GM21515 (cell line): ENCODE results near the gene TNFAIP8.
"Not testable (repeated sequence)": the region's sequence is repeated elsewhere in the genome, so short reads cannot be mapped to it uniquely, and the experiment has no call there.

Experiments
- ATAC-seq: cut with Tn5 transposase; IDR thresholded peaks from one replicate; pipeline ENCODE4 v1.9.1; 2021; ENCODE audit not compliant: unreplicated experiment

The TNFAIP8 gene

DNA sequence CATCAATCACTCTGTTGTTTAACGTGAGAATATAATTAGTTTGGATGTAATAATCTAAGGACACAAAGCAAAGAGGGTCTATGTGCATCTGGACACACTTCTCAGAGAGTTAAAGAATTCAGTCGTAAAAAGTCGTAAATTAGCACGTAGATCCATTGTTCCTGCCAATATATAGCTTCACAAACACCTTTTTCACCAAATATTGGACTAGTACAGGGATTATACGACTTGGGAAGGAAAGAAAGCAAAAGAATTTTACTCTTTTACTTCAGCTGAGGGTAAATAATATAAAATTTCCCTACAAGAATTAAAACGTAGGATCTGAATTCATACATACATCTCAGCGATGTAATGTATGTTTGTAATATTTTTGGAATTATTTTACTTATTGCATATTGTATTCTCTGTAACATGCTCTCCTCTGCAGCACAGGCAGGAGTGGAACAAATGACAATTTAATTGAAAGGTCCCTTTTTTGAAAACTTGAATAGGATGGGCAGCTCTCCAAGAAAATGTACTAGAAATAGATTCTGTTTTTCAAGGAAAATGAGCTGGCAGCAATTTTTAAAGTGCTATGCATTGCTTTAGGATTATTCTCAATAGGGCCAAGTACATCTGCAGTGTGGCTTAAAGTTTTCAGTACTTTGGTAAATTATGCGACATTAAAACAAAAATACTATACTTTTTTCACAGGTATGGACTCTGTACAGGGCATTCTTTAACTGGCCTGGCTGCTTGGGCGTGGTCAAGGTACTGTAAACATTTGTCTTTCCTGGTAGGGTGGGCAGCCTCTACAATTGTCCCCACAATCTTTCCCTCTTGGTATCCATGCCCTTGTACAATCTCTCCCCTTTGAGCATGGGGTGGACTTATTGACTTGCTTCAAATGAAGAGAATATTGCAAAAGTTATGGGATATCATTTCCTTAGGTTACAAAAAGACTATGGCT is 56.7 kb downstream of the TNFAIP8 start:
- no peak for ATAC-seq

DNA sequence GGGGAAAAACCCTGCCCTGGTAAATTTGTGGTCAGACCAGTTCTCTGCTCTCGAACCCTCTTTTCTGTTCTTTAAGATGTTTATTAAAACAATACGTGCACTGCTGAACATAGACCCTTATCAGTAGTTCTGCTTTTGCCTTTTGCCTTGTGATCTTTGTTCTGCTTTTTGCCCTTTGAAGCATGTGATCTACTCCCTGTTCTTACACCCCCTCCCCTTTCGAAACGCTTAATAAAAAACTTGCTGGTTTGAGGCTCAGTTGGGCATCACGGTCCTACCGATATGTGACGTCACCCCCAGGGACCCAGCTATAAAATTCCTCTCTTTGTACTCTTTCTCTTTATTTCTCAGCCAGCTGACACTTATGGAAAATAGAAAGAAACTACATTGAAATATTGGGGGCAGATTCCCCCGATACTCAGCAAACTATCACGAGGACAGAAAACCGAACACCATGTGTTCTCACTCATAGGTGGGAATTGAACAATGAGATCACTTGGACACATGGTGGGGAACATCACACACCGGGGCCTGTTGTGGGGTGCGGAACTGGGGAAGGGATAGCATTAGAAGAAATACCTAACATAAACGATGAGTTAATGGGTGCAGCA is 58.4 kb downstream of the TNFAIP8 start:
- not testable (repeated sequence) for ATAC-seq

DNA sequence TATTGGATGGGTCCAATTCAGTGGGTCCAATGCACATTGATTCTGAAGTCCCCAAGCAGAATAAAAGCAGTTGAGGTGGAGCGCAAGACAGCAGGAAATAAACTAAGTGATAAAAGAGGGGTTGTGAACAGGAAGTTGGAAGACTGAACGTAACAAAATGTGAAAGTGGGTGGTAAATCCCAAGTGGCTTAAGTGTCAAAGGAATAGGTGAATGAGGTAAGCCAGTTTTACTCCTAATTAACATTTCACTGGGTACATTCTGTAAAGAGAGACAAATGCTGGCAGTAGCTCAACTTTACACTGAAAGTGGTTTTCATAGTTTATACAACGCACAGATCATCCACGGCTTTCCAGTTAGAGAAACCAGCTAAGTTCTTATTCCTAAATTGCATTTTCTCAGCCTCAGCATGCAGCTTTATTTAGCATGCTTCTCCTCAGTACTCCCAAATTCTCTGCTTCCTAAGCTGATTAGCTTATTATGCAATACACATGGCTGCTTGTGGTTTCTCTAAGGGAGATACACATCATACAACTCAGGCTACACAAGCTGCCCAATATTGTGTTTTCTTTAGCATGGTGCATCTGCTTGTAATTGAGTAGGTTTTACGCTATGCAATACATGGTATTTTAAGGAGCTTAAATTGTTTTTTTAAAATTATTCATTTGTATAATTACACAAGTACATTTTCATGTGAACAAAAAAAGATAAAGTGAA is 62.2 kb downstream of the TNFAIP8 start:
- ATAC-seq = no peak

DNA sequence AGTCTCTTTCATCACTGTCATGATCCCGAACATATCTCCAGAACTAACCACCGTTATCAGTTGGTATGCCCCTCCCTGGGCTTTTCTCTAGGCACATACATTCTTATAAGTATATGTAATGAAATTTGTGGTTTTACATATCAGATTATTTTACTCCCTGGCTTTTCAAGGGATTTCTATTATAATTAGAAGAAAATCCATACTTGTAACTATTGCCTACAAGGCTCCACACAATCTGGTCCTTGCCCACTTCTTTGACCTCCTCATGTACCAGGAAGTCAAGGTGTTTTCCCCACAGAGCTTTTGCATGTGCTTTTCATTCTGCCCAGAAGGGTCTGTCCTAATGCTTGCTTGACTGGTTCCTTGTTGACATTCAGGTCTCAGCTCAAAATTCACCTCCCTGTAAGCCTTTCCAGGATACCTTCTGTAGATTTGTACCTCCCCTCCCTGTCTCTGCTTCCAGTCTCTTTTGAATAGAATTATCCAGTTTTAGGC is 62.8 kb downstream of the TNFAIP8 start:
- ATAC-seq = no peak

DNA sequence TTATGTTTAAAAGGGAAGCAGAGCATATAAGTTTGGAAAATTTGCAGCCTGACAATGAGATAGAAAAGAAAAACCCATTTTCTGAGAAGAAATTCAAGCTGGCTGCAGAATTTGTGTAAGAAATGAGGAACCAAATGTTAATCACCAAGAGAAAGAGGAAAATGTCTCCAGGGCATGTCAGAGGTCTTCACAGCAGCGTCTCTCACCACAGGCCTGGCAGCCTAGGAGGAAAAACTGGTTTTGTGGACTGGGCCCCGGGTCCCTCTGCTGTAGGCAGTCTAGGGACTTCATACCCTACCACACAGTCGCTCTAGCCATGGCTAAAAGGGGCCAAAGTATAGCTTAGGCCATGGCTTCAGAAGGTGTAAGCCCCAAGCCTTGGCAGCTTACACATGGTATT is 64.3 kb downstream of the TNFAIP8 start:
- no peak for ATAC-seq

DNA sequence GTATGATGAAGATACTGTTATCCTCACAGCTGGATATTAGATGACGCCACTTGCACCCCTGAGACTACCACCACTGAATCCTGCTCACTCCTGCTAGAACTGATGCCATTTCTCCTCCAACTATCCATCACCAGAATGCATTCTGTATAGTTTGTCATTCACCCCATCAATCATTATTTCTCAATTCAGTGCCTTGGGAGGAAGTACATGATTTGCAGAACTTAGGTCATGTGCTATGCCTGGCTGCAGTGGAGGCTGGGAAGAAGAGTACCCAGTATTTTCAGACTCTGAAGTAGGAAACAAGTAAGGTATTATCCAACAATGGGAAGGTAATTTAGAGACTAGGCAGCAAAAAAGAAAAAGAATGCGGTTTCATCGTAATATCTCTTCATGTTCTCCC is 70.2 kb downstream of the TNFAIP8 start:
- no peak for ATAC-seq

DNA sequence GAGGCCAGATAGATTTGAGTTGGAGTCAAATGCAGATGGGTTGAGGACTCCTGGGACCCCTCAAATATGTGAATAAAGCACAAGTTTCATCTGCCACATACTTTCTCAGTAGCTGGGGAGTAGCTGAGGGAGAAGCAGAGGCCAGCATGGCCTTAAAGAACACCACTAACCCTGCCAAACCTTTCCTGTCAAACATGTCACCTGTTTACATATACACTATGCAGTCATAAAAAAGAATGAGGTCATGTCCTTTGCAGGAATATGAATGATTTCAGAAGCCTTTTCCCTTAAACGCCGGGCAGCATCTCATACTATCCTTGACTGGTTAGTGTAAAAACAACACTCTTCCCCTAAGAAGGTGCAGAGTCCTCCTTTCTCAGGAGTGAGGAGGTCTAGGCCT is 71.2 kb downstream of the TNFAIP8 start:
- no peak for ATAC-seq

GRCh38 chr5:119427596-119427995 is 71.8 kb downstream of the TNFAIP8 start:
- not testable (repeated sequence) for ATAC-seq

DNA sequence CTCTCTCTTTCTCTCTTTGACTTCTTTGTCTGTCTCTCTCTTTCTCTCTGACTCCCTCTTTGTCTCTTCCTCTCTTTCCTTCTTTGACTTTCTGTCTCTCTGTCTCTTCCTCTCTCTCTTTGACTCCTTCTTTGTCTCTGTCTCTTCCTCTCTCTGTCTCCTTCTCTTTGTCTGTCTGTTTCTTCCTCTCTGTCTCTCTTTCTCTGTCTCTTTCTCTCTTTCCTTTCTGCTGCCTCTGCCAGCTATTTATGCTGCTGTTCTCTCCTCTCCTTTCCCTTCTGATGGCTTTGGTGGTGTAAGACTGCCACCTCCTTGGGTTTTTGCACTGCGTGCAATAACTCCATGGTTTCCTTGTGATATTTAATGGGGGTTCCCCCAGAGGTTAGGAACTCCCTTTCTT is 72.3 kb downstream of the TNFAIP8 start:
- not testable (repeated sequence) for ATAC-seq

GRCh38 chr5:119428574-119428973 is 72.8 kb downstream of the TNFAIP8 start:
- ATAC-seq = not testable (repeated sequence)

GRCh38 chr5:119432674-119433237 is 76.9 kb downstream of the TNFAIP8 start:
- not testable (repeated sequence) for ATAC-seq

DNA sequence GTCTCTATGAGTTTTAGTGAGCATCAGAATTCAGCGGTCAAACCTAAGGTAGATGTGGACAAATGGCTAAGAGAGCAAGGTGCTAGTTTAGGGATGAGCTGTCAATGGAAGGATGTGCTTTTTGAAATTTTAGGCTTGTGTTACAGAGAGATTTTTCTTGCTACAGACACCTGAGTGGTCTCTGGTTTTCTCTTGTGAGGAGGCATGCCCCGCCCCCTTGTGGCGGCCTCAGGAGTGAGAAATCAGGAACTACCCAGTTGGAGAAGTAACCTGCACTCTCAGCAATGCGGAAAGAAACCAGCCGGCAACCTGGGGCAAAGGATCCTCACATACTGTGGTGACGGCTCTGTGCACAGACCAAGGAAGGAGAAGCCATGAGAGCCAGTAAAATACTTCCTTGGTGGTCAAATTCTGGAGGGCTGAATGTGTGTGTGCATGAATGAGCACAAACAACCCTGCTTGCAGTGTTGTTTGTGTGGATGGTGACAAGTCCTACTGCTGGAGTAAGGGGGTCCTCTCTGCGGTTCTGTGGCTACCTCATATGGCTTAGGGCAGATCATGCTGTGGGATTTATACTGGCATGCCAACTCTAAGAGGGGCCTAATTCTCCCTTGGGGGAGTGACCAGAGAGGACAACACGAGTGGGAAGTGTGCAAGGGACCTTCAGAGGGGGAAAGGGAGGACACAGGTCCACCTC is 79.8 kb downstream of the TNFAIP8 start:
- peak; percentile 97 for ATAC-seq

DNA sequence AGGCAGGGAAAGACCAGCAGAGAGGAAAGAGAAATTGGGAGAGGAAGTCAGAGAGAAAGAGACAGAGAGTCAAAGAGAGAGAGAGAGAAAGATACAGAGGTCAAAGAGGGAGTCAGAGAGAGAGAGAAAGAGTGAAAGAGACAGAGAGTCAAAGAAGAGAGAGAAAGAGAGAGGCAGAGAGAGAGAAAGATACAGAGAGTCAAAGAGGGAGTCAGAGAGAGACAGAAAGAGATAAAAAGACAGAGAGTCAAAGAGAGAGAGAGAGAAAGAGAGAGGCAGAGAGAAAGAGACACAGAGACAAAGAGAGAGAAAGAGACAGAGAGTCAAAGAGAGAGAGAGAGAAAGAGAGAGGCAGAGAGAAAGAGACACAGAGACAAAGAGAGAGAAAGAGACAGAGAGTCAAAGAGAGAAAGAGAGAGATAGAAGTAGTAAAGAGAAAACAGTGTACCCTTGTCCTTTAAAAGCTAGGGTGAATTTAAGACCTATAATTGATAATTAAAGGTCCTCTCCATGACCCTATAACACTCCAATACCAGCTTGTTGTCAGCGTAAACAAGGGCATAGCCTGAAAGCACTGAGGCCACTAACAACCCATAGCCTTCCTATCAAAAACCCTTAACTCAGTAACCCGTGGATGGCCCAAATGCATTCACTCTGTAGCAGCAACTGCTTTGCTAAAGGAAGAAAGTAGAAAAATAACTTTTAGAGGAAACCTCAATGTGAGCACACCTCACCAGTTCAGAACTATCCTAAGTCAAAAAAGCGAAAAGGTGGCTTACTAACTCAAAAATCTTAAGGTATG is 82.2 kb downstream of the TNFAIP8 start:
- ATAC-seq = not testable (repeated sequence)

GRCh38 chr5:119438587-119438917 is 82.7 kb downstream of the TNFAIP8 start:
- ATAC-seq = not testable (repeated sequence)

GRCh38 chr5:119439140-119439631 is 83.4 kb downstream of the TNFAIP8 start:
- no peak for ATAC-seq

DNA sequence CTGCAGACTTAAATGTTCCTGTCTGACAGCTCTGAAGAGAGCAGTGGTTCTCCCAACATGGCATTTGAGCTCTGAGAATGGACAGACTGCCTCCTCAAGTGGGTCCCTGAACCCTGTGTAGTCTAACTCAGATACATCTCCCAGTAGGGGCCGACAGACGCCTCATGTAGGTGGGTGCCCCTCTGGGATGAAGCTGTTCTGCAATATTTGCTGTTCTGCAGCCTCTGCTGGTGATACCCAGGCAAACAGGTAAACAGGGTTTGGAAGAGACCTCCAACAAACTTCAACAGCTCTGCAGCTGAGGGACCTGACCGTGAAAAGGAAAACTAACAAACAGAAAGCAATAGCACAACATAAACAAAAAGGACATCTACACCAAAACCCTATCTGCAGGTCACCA is 83.8 kb downstream of the TNFAIP8 start:
- ATAC-seq = not testable (repeated sequence)

- ATAC-seq = not testable (repeated sequence)
Observed at GRCh38 chr5:119444643-119445042, 88.8 kb downstream of the TNFAIP8 start.

- ATAC-seq = no peak
Observed at GRCh38 chr5:119445544-119445943, 89.7 kb downstream of the TNFAIP8 start.
